Endothelial cell of umbilical vein (primary cell): ENCODE results near the gene TGFBI. TPM values are rescaled to one million over a fixed set of nuclear protein-coding genes. Genes with fewer than 3 reads are reported as not detected.

Experiments
- BruUV-seq: library from RNA; stranded (reverse); fragments of 400-500 nt; replicated peaks from 2 replicates; lab custom pipeline; 2021; lab: Mats Ljungman, UMichigan
- CTCF ChIA-PET: fragments of 300-600, 350-600 bp; sonication (Branson Sonifier 250); formaldehyde crosslinking; loops from one replicate; lab custom pipeline; 2021; ENCODE audit warnings: antibody characterized with exemption, inconsistent platforms; lab: Charles Lee
- POLR2A ChIA-PET: fragments of 300-600, 350-600 bp; sonication (Branson Sonifier 250); formaldehyde crosslinking; loops from one replicate; lab custom pipeline; 2021; ENCODE audit warnings: antibody characterized with exemption, inconsistent platforms; lab: Charles Lee
- DNase-seq: peaks from one replicate; pipeline ENCODE4 v3.0.0-alpha.2; 2011; ENCODE audit warnings: low read depth, low spot score
- FAIRE-seq: peaks from 2 replicates; lab custom pipeline; 2011; peaks lifted over from hg19 to GRCh38; lab: Jason Lieb, UNC
- H2AFZ ChIP-seq: 2 replicates; pipeline ENCODE4 v1.6.0; 2012; ENCODE audit warnings: low read depth, low read length, control low read depth, inconsistent platforms
- H3K27ac ChIP-seq: 2 replicates; pipeline ENCODE4 v1.5.1; 2011; ENCODE audit warnings: low read depth, mild to moderate bottlenecking, control low read depth, low read length, moderate library complexity; ENCODE audit not compliant: insufficient read depth
- H3K27me3 ChIP-seq, 2 experiments: 2 replicates each; pipeline versions ENCODE4 v1.6.0 to v1.6.1; 2011; ENCODE audit warnings: low read length in 2 of 2, mixed read lengths in 1 of 2; ENCODE audit not compliant: control insufficient read depth in 2 of 2, insufficient read depth in 2 of 2
- H3K36me3 ChIP-seq, 2 experiments: 2 replicates in 1 of 2; 3 replicates in 1 of 2; pipeline ENCODE4 v1.5.1; 2011; ENCODE audit warnings: low read length in 2 of 2, mild to moderate bottlenecking in 1 of 2, moderate library complexity in 1 of 2; ENCODE audit not compliant: control insufficient read depth in 2 of 2, insufficient read depth in 2 of 2; ENCODE audit errors: extremely low read depth in 1 of 2
- H3K4me1 ChIP-seq: 3 replicates; pipeline ENCODE4 v1.5.1; 2011; ENCODE audit warnings: mild to moderate bottlenecking, low read length; ENCODE audit not compliant: control insufficient read depth, insufficient read depth; ENCODE audit errors: extremely low read depth
- H3K4me2 ChIP-seq: 2 replicates; pipeline ENCODE4 v1.6.1; 2011; ENCODE audit warnings: low read length, control low read depth, mixed read lengths; ENCODE audit not compliant: insufficient read depth
- H3K4me3 ChIP-seq, 3 experiments: fragments of 200-600 bp in 1 of 3; sonication (generic), shearing (Covaris generic) in 1 of 3; replicated peaks in 1 of 3; 2 replicates each; pipeline ENCODE4 v1.5.1; 2011 to 2016; ENCODE audit warnings: control low read depth in 3 of 3, low read length in 3 of 3, mild to moderate bottlenecking in 2 of 3, inconsistent platforms in 1 of 3, low read depth in 1 of 3, moderate library complexity in 1 of 3; ENCODE audit not compliant: insufficient read depth in 1 of 3
- H3K79me2 ChIP-seq: 2 replicates; pipeline ENCODE4 v1.6.0; 2012; ENCODE audit warnings: low read length, inconsistent platforms; ENCODE audit not compliant: control insufficient read depth, insufficient read depth
- H3K9ac ChIP-seq: replicated peaks from 2 replicates; pipeline ENCODE3; 2011; ENCODE audit warnings: low read length, control low read depth; ENCODE audit not compliant: insufficient read depth; ENCODE audit errors: extremely low read depth
- H3K9me1 ChIP-seq: replicated peaks from 3 replicates; pipeline ENCODE4 v1.6.0; 2011; ENCODE audit warnings: mild to moderate bottlenecking, low read length; ENCODE audit not compliant: control insufficient read depth, insufficient read depth; ENCODE audit errors: extremely low read depth
- H3K9me3 ChIP-seq: replicated peaks from 2 replicates; pipeline ENCODE4 v1.5.1; 2012; ENCODE audit warnings: low read length, inconsistent platforms; ENCODE audit not compliant: control insufficient read depth, insufficient read depth
- H4K20me1 ChIP-seq: replicated peaks from 2 replicates; pipeline ENCODE3; 2011; ENCODE audit warnings: mild to moderate bottlenecking, low read length; ENCODE audit not compliant: control insufficient read depth, insufficient read depth; ENCODE audit errors: extremely low read depth
- EZH2 ChIP-seq: IDR thresholded peaks from 2 replicates; pipeline ENCODE4 v1.6.1; 2012; ENCODE audit warnings: borderline replicate concordance, low read depth, mild to moderate bottlenecking, moderate library complexity, low read length, inconsistent platforms; ENCODE audit not compliant: severe bottlenecking
- FOS ChIP-seq: IDR thresholded peaks from 2 replicates; pipeline ENCODE4 v1.6.1; 2011; ENCODE audit warnings: mild to moderate bottlenecking, low read length, moderate library complexity, borderline replicate concordance; ENCODE audit not compliant: insufficient read depth
- GATA2 ChIP-seq: IDR thresholded peaks from 2 replicates; pipeline ENCODE4 v1.7.0; 2011; ENCODE audit warnings: low read depth, mild to moderate bottlenecking, moderate library complexity, mixed read lengths, low read length; ENCODE audit not compliant: insufficient read length, insufficient read depth
- JUN ChIP-seq: IDR thresholded peaks from 2 replicates; pipeline ENCODE4 v1.6.1; 2011; ENCODE audit warnings: borderline replicate concordance, low read depth; ENCODE audit not compliant: insufficient read length, insufficient read depth
- MAX ChIP-seq: IDR thresholded peaks from 2 replicates; pipeline ENCODE4 v1.6.1; 2011; ENCODE audit not compliant: insufficient read depth, insufficient read length
- MYC ChIP-seq: IDR thresholded peaks from one replicate; pipeline ENCODE4 v1.6.1; 2011; ENCODE audit warnings: mild to moderate bottlenecking, low read depth, low read length
- POLR2A ChIP-seq: IDR thresholded peaks from 2 replicates; pipeline ENCODE4 v1.6.1; 2012; ENCODE audit warnings: low read depth, mild to moderate bottlenecking, control low read depth, low read length
- POLR2AphosphoS5 ChIP-seq: IDR thresholded peaks from 2 replicates; pipeline ENCODE4 v1.6.1; 2012; ENCODE audit warnings: low read depth, mild to moderate bottlenecking, control low read depth, low read length, moderate library complexity; ENCODE audit not compliant: insufficient read depth
- dilution Hi-C: fragments of 300-500 bp; cut with MboI; formaldehyde crosslinking; loops from one replicate; pipeline ENCODE4 v1.15.0; 2019; ENCODE audit warnings: low sequenced_read_pairs; ENCODE audit not compliant: extremely low pct_ligation_motif_present
- intact Hi-C: fragments of 100-400 bp; cut with micrococcal nuclease; formaldehyde crosslinking; loops from one replicate; pipeline ENCODE4 v1.10.0; 2022
- polyA plus RNA-seq, 4 experiments: library from polyadenylated mRNA; depleted of rRNA in 3 of 4; stranded (reverse) in 3 of 4; unstranded in 1 of 4; fragments of >200 nt; gene quantifications; 2 replicates each; pipeline versions ENCODE4 v1.2.1 to v1.2.3, GENCODE V29; 2011 to 2012; ENCODE audit warnings: missing spikeins in 1 of 4
- total RNA-seq: library from RNA; stranded (reverse); gene quantifications from 2 replicates; pipeline ENCODE4 v1.2.3, GENCODE V29; 2021
- TF ChIP-seq, protein P1 (sequence below), 2 donors: IDR thresholded peaks; 1 replicate in 1 of 2; 2 replicates in 1 of 2; pipeline ENCODE4 v1.5.1; 2011; ENCODE audit warnings: low read length in 2 of 2, mild to moderate bottlenecking in 2 of 2, moderate library complexity in 2 of 2, control low read depth in 1 of 2, inconsistent platforms in 1 of 2, low read depth in 1 of 2; ENCODE audit not compliant: insufficient read depth in 1 of 2; ENCODE audit errors: extremely low read depth in 1 of 2

Gene TGFBI
- total and polyA plus RNA-seq, 2 donors (not counting 3 experiments of a cell fraction or from before 2014, with no cell fraction given), result 6.5 to 18.9 TPM

- H3K9me1 ChIP-seq, result no peaks in the 10 kb centered on the region
- no peaks in the 10 kb centered on the region for H3K79me2 ChIP-seq
- no peaks in the 10 kb centered on the region for H3K9me3 ChIP-seq
- ChIA-PET CTCF (interaction anchor here (0.6 to 1.7 kb wide), 6 partner anchors 9 to 141 kb away, joined by 3 to 8 read pairs (median 4); partner anchors contain the start of gene TGFBI), POLR2A (interaction anchor here (1.5 kb wide), 1 partner anchor 13 kb away, joined by 3 read pairs; no protein-coding TSS in a partner anchor)
- H3K4me2 ChIP-seq, result no peak overlapping the region
- DNase-seq (no peak), FAIRE-seq (peak; percentile 38)
- H3K4me1 ChIP-seq, result peaks cover 57% of the 10 kb centered on the region
- no peaks in the 10 kb centered on the region for H3K27me3 ChIP-seq
- intact Hi-C loops, result loop anchor here (5.0 kb wide), 1 partner anchor 91 kb away; the partner anchor contains the start of gene SMAD5
- TF ChIP-seq POLR2A (no peak), GATA2 (no peak), EZH2 (no peak), JUN (no peak), POLR2AphosphoS5 (no peak), FOS (no peak), MAX (no peak), MYC (no peak)
- TF ChIP-seq, protein P1, sequence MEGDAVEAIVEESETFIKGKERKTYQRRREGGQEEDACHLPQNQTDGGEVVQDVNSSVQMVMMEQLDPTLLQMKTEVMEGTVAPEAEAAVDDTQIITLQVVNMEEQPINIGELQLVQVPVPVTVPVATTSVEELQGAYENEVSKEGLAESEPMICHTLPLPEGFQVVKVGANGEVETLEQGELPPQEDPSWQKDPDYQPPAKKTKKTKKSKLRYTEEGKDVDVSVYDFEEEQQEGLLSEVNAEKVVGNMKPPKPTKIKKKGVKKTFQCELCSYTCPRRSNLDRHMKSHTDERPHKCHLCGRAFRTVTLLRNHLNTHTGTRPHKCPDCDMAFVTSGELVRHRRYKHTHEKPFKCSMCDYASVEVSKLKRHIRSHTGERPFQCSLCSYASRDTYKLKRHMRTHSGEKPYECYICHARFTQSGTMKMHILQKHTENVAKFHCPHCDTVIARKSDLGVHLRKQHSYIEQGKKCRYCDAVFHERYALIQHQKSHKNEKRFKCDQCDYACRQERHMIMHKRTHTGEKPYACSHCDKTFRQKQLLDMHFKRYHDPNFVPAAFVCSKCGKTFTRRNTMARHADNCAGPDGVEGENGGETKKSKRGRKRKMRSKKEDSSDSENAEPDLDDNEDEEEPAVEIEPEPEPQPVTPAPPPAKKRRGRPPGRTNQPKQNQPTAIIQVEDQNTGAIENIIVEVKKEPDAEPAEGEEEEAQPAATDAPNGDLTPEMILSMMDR (IDR thresholded peaks at IDR 0.05; ENCODE audit: extremely low read depth in 1 of 2, insufficient read depth in 1 of 2, low read depth in 1 of 2, low read length in 2 of 2), result no peak
- H3K4me3 ChIP-seq, result no peak overlapping the region
- no peaks in the 10 kb centered on the region for H3K36me3 ChIP-seq
- H4K20me1 ChIP-seq, result no peaks in the 10 kb centered on the region
- H3K27ac ChIP-seq, result no peak overlapping the region
- BruUV-seq, result no TSS peak
- no peak overlapping the region for H3K9ac ChIP-seq
- dilution Hi-C loops, result no loop called here
- no peak overlapping the region for H2AFZ ChIP-seq
These were observed 12.1 kb downstream of the TGFBI start for GRCh38 chr5:136040746-136041415.
